GM12892 (cell line): ENCODE measurements around the gene TLN1.

Source experiments
- POLR2A ChIP-seq: IDR thresholded peaks from 2 replicates; pipeline ENCODE4 v1.6.1; 2011; ENCODE audit warnings: low read depth, low read length, control low read depth
- POLR2AphosphoS5 ChIP-seq: IDR thresholded peaks from 2 replicates; pipeline ENCODE4 v1.6.1; 2011; ENCODE audit warnings: low read depth, low read length, control low read depth

GRCh38 chr9:35771943-35772342 is 39.9 kb upstream of the TLN1 start:
- TF ChIP-seq POLR2AphosphoS5 (no peak), POLR2A (no peak)
